Activated naive CD8-positive, alpha-beta T cell treated with anti-CD3 and anti-CD28 coated beads, Interleukin-2, amount 10 ng/mL, durations not matched to agents 7 days and 5 days (primary cell): ENCODE measurements around the gene EHBP1. TPM values are rescaled to one million over a fixed set of nuclear protein-coding genes. Genes with fewer than 3 reads are reported as not detected.

ENCODE experiments used
- ATAC-seq: fragments of 150-1000 bp; cut with Tn5 transposase; one replicate; pipeline ENCODE4 v1.10.0; 2021; ENCODE audit warnings: low read depth, moderate library complexity
- POLR2A ChIA-PET: fragments of 350-600 bp; sonication (Branson Sonifier 250); formaldehyde crosslinking; loops from one replicate; lab custom pipeline; 2021; ENCODE audit warnings: antibody characterized with exemption; lab: Charles Lee
- DNase-seq: peaks from one replicate; pipeline ENCODE4 v3.0.0; 2021
- H3K27ac Mint-ChIP-seq: one replicate; pipeline ENCODE4 v1.8.0; 2022; ENCODE audit warnings: mild to moderate bottlenecking, mixed read lengths
- H3K27me3 Mint-ChIP-seq: one replicate; pipeline ENCODE4 v1.8.0; 2022; ENCODE audit warnings: mild to moderate bottlenecking, moderate library complexity, mixed read lengths
- H3K36me3 Mint-ChIP-seq: one replicate; pipeline ENCODE4 v1.8.0; 2021; ENCODE audit warnings: mild to moderate bottlenecking, mixed read lengths
- H3K4me1 Mint-ChIP-seq: one replicate; pipeline ENCODE4 v1.8.0; 2021; ENCODE audit warnings: mixed read lengths
- H3K4me3 Mint-ChIP-seq: one replicate; pipeline ENCODE4 v1.8.0; 2022; ENCODE audit warnings: mild to moderate bottlenecking, moderate library complexity, mixed read lengths
- H3K9me3 Mint-ChIP-seq: one replicate; pipeline ENCODE4 v1.8.0; 2021; ENCODE audit warnings: mixed read lengths
- total RNA-seq, 2 experiments: library from RNA; stranded (reverse); gene quantifications; one replicate each; pipeline ENCODE4 v1.2.3, GENCODE V29; 2021

EHBP1 gene
- total RNA-seq, 2 experiments from 2014 or later, result 25.2 to 27.2 TPM

DNA sequence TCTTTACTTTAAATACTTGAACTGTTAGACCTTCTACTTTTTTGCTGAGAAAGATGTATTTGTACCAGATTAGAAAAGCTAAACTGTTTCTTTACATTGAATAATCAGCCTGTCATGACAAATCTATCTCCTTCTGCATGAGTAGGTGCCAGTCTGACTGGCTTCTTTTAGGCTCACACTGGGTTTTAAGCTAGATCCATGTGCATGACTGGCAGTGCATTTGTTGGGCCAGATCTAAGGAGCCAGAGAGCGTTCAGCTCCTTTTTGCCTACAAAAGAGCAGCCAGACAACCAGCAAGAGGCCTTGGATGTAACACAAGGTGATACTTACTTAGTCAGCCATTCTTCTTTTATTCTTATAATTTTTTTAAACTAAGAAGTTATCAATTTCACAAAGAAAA lies 263.2 kb downstream of the EHBP1 start:
- ATAC-seq (no peak), DNase-seq (no peak)
- Mint-ChIP-seq H3K36me3 (no peaks in the 10 kb centered on the region), H3K27me3 (no peaks in the 10 kb centered on the region), H3K4me1 (no peaks in the 10 kb centered on the region), H3K4me3 (no peak overlapping the region), H3K27ac (no peak overlapping the region), H3K9me3 (no peaks in the 10 kb centered on the region)
- POLR2A ChIA-PET, result no interaction called here

DNA sequence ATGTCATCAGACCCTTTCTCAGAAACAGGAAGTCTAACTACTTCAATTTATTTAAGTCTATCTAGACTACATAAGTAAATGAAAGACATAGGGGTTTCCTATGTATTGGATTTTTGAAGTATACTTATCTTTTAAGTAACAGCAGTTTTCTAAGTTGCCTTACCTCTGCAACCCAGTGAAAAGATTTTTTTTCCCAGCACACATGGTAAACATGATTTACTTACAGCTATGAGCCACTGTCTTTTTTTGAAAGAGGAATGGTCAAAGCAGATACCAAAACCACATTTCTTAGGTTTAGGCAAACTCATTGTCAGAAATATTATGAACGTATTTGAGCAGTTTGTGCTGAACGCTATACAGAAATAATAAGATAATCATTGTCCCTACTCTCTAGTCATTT lies 266.4 kb downstream of the EHBP1 start:
- no peaks in the 10 kb centered on the region for H3K4me1 Mint-ChIP-seq

DNA sequence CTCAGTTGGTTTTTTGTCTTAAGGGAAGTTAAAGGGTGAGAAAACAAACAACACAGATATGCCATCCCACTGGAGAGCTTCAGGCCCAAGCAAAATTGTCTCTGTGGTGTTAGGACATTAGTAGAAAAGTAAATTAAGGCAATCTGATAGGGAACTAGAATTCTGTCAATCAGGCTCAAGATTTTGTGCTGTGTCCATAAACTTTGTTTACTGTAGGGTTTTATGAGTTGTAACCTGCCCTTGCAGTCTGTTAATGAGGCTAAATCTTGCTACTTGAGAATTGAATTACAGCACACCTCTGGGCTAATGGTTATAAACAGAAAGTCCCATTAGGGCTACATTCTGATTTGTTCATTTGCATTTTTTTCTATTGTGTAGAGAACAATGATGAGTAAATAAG lies 267.1 kb downstream of the EHBP1 start:
- no peak for DNase-seq
- Mint-ChIP-seq H3K4me1 (no peaks in the 10 kb centered on the region), H3K27me3 (no peaks in the 10 kb centered on the region), H3K4me3 (no peak overlapping the region), H3K36me3 (no peaks in the 10 kb centered on the region), H3K27ac (no peak overlapping the region), H3K9me3 (no peaks in the 10 kb centered on the region)
- POLR2A ChIA-PET, result no interaction called here
- ATAC-seq, result no peak

More for the DNA sequence above, 266.4 kb downstream of the EHBP1 start:
- no peaks in the 10 kb centered on the region for H3K27me3 Mint-ChIP-seq
- no peak overlapping the region for H3K27ac Mint-ChIP-seq
- ATAC-seq (no peak), DNase-seq (no peak)
- POLR2A ChIA-PET, result no interaction called here
- no peaks in the 10 kb centered on the region for H3K9me3 Mint-ChIP-seq
- no peaks in the 10 kb centered on the region for H3K36me3 Mint-ChIP-seq
- H3K4me3 Mint-ChIP-seq, result no peak overlapping the region

DNA sequence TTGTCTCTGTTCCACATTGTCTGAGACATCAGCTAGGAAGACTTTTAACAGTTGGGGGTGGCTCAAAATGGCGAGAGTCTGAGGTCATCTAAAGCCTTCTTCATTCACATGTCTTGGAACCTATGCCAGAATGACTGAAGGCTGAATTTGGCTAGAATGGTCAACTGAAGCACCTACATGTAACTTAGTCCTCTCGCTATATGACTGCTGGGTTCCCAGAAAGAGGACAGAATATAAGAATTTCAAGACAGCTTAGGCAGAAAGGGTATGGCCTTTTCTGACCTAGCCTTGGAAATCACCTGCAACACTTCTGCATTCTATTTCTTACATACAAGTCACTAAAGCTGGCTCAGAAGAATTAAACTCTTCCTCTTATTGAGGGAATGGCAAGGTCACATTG lies 269.5 kb downstream of the EHBP1 start:
- Mint-ChIP-seq H3K9me3 (no peaks in the 10 kb centered on the region), H3K4me3 (no peak overlapping the region), H3K36me3 (no peaks in the 10 kb centered on the region), H3K4me1 (no peaks in the 10 kb centered on the region), H3K27ac (no peak overlapping the region), H3K27me3 (no peaks in the 10 kb centered on the region)
- DNase-seq (no peak), ATAC-seq (no peak)
- POLR2A ChIA-PET, result no interaction called here

DNA sequence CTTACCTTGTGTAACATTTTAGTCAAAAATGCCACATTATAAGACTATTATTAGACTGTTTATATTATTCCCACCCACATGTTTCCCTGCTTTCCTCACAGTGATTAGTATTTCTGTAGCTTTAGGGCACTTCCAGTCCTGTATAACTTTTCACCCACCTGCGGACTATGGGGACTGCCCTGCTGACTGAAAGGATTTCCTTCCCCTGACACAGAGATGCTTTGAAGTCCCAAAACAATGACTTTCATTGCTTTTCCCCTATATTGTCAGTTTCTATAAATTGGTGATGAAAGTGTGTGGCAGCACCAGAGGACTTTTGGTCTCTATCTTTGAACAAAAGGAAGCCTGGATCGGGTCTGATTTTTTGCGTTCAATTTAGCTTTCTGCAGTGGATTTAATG lies 286.1 kb downstream of the EHBP1 start:
- Mint-ChIP-seq H3K4me1 (no peaks in the 10 kb centered on the region), H3K36me3 (no peaks in the 10 kb centered on the region), H3K27me3 (no peaks in the 10 kb centered on the region), H3K27ac (no peak overlapping the region), H3K4me3 (no peak overlapping the region), H3K9me3 (no peaks in the 10 kb centered on the region)
- no peak for ATAC-seq
- DNase-seq, result no peak
- POLR2A ChIA-PET, result no interaction called here

DNA sequence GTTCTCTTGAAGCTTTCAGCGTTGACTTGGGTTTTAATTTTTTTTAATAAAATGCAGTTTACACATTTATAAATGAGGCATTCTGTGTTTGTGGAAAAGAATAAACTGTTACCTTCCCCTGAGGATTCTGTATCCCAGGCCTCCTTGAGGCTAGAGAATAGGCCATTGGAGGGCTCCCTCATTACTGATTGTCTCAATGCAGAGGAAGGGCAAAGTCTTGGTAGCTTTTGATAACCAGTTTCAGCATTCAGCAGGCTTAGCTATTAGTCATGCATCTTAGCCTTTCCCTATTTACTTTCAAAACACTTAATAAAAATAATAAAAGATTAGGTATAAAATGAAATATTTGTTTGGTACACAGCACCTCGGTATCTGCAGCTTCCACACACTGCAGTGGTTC lies 287.0 kb downstream of the EHBP1 start:
- Mint-ChIP-seq H3K4me1 (no peaks in the 10 kb centered on the region), H3K27me3 (no peaks in the 10 kb centered on the region), H3K9me3 (no peaks in the 10 kb centered on the region), H3K4me3 (no peak overlapping the region), H3K36me3 (peaks cover 5% of the 10 kb centered on the region), H3K27ac (no peak overlapping the region)
- no peak for DNase-seq
- no peak for ATAC-seq
- POLR2A ChIA-PET, result no interaction called here

DNA sequence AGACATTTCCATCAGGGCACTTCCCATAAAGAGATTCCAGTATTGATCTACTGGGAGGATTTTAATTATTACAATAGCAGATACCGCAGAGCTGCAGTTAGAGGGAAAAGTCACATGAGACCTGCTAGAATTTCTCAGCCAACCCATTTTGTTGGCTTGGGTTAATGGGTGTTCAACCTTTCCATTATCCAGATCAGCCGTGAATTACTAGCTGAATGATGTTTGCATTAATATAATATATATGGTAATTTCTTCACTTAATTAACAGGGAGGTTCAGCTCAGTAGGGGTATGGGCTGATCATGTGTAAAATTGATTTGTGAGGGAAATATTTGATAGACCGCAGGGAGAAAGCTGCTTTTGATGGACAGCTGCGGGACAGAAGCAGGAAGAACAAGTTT lies 288.7 kb downstream of the EHBP1 start:
- Mint-ChIP-seq H3K4me1 (no peaks in the 10 kb centered on the region), H3K27ac (no peak overlapping the region), H3K27me3 (no peaks in the 10 kb centered on the region), H3K36me3 (peaks cover 6% of the 10 kb centered on the region), H3K9me3 (no peaks in the 10 kb centered on the region), H3K4me3 (no peak overlapping the region)
- DNase-seq, result no peak
- no peak for ATAC-seq
- POLR2A ChIA-PET, result no interaction called here

DNA sequence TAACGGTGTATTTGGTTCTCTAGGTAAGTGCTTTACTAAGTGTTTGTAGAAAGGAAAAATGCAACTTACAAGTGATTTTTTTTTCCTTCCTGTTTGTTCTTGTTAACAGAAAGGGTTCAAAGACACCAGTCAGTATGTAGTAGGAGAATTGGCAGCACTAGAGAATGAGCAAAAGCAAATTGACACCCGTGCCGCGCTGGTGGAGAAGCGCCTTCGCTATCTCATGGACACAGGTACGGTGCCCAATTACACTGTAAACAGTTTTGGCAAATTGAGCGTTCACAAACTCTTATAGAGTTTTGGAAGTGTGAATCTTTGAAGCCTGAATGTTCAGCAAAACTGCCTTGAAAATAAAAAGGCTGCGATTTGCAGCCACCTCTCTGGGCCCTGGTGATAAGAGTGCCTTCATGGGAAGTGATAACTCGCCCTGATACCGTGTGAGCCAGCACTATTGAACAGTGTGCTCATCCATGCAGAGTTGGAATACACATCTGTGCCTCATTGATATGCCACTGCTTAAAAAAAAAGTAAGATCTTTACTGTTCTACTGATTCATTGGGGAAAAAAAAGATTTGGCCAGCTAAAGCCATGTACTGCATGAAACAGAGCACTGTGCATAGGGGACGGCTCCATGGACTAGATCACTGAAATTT lies 291.1 kb downstream of the EHBP1 start:
- no peaks in the 10 kb centered on the region for H3K27me3 Mint-ChIP-seq
- POLR2A ChIA-PET, result no interaction called here
- peaks cover 12% of the 10 kb centered on the region for H3K36me3 Mint-ChIP-seq
- H3K27ac Mint-ChIP-seq, result no peak overlapping the region
- H3K4me1 Mint-ChIP-seq, result no peaks in the 10 kb centered on the region
- DNase-seq (no peak), ATAC-seq (no peak)
- H3K4me3 Mint-ChIP-seq, result no peak overlapping the region
- H3K9me3 Mint-ChIP-seq, result no peaks in the 10 kb centered on the region

DNA sequence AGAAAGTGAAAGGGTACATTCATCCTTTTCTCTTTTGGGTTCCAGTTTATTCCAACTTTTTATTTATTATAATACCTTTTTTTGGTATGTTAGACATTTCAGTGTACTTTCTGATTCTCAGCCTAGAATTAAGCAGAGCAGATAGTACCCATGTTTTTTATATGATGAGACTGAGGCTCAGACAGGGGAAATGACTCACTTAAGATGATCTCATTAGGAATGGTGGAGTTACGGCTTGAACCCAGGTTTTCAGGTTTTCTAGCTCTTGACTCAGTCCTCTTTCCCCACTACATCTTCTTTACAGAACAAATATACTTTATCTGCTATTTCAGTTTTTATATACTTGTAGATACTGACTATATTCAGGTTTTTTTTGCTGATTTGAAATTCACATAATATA lies 293.4 kb downstream of the EHBP1 start:
- DNase-seq, result no peak
- POLR2A ChIA-PET, result no interaction called here
- no peak overlapping the region for H3K4me3 Mint-ChIP-seq
- no peak for ATAC-seq
- H3K36me3 Mint-ChIP-seq, result peaks cover 12% of the 10 kb centered on the region
- no peak overlapping the region for H3K27ac Mint-ChIP-seq
- H3K4me1 Mint-ChIP-seq, result no peaks in the 10 kb centered on the region
- no peaks in the 10 kb centered on the region for H3K9me3 Mint-ChIP-seq
- H3K27me3 Mint-ChIP-seq, result no peaks in the 10 kb centered on the region

DNA sequence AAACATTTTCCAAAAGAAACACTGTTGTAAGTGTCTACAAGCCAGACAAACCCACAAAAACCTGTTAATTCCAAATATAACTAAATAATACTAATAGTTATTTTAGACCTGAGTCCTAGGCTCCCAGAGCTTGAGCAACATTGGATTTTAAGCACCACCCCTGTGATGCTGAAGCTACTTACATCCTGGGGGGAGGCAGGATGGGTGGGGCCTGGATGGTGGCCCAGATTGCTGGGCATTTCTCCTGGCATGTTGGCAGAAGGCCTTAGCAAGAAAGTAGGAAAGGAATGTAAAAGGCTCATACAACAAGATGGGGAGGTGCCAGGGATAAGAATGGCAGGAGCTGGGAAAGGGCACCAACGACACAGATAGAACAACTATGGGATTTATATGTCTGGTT lies 294.4 kb downstream of the EHBP1 start:
- no peak overlapping the region for H3K4me3 Mint-ChIP-seq
- H3K9me3 Mint-ChIP-seq, result no peaks in the 10 kb centered on the region
- H3K27ac Mint-ChIP-seq, result no peak overlapping the region
- DNase-seq (no peak), ATAC-seq (no peak)
- no peaks in the 10 kb centered on the region for H3K4me1 Mint-ChIP-seq
- H3K36me3 Mint-ChIP-seq, result peaks cover 12% of the 10 kb centered on the region
- POLR2A ChIA-PET, result no interaction called here
- H3K27me3 Mint-ChIP-seq, result no peaks in the 10 kb centered on the region

DNA sequence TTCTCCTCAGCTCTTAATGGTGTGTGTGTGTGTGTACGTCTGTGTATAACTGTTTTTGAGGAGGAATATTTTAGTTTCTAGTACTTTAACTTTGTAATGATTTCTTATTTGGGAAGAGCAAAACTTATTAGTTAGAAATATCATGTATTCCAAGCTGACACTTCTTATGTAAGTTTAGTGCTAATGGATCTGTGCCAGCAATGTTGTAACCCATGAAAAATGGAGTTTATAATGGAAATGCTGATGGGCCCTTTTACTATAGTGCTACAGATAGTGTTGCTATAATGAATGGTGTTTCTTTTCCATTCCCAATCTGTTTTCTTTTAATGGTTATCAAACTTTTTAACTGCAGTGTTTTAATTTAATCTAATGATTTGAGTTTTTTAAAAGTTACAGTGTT lies 295.3 kb downstream of the EHBP1 start:
- peaks cover 12% of the 10 kb centered on the region for H3K36me3 Mint-ChIP-seq
- ATAC-seq (no peak), DNase-seq (no peak)
- no peaks in the 10 kb centered on the region for H3K9me3 Mint-ChIP-seq
- no peak overlapping the region for H3K4me3 Mint-ChIP-seq
- no peaks in the 10 kb centered on the region for H3K4me1 Mint-ChIP-seq
- no peak overlapping the region for H3K27ac Mint-ChIP-seq
- POLR2A ChIA-PET, result no interaction called here
- no peaks in the 10 kb centered on the region for H3K27me3 Mint-ChIP-seq

DNA sequence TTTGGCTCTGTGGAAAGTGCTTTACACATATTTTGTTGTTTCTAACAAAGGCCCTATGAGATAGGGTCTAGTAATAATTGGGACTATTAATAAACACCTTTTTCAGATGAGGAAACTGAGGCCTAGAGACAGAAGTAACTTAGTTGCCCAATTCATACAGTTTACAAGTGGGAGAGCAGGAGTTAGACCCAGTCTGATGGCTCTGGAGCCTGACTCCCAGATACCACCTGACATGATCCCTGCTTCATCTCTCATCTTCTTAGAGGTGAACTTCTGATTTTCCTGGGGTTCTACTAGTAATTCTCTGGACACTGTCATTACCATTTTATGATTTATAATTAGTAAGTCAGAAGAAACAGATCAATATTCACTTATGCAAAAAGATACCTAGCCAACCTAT lies 296.1 kb downstream of the EHBP1 start:
- DNase-seq (no peak), ATAC-seq (no peak)
- POLR2A ChIA-PET, result no interaction called here
- Mint-ChIP-seq H3K36me3 (peaks cover 12% of the 10 kb centered on the region), H3K27ac (no peak overlapping the region), H3K4me1 (no peaks in the 10 kb centered on the region), H3K27me3 (no peaks in the 10 kb centered on the region), H3K9me3 (no peaks in the 10 kb centered on the region), H3K4me3 (no peak overlapping the region)

DNA sequence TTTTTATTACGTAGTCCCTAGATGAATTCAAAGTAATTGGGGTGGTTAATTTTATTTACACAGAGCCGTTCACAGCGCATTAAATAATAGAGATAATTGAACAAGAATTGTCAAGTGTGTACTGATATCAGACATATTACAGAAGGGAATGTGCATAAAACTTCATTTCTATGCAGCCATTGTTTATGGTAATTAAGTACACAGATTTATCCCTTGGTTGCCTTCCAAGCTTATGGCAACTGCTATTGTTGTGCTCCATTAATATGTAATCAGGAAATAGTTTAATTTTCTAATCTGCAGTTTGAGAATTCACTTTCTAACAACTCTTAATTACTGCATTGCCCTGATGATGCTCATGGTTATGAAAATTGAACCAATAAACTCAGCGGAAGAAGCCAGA lies 297.8 kb downstream of the EHBP1 start:
- no peak overlapping the region for H3K27ac Mint-ChIP-seq
- DNase-seq (no peak), ATAC-seq (no peak)
- H3K9me3 Mint-ChIP-seq, result no peaks in the 10 kb centered on the region
- no peaks in the 10 kb centered on the region for H3K27me3 Mint-ChIP-seq
- H3K4me1 Mint-ChIP-seq, result no peaks in the 10 kb centered on the region
- no peak overlapping the region for H3K4me3 Mint-ChIP-seq
- peaks cover 7% of the 10 kb centered on the region for H3K36me3 Mint-ChIP-seq
- POLR2A ChIA-PET, result no interaction called here

DNA sequence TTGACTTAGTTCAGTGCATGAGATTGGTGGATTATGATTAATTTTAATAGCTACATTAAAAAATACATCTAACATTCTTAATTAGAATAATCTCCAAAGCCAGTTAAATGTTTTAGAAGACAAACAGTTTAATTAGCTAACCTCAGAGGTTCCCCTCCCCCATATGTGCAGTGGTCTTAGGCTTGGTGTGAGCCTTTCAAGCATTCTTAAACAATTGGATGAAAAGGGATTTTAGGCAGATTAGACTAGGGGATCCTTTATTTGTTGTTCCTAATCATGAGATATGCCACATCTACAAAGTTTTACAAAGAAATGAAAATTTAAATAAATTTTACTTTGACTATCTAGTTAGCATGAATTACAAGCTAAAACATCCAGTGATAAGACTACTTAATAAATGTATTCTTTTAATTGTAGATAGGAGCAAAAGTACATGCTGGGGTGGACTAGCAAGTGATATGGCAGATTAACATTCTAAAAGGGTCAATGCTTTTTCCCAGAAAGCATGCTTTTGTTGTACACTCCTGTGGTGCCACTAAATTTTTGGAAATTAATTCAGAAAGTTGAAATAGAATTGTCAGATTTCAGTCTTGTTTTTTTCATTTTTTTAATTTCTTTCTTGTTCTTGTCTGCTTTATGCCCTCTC lies 302.4 kb downstream of the EHBP1 start:
- Mint-ChIP-seq H3K9me3 (no peaks in the 10 kb centered on the region), H3K27me3 (no peaks in the 10 kb centered on the region), H3K27ac (no peak overlapping the region), H3K36me3 (no peaks in the 10 kb centered on the region), H3K4me1 (no peaks in the 10 kb centered on the region), H3K4me3 (no peak overlapping the region)
- POLR2A ChIA-PET, result no interaction called here
- no peak for ATAC-seq
- no peak for DNase-seq
